ENCODE results near the gene MBLAC1. TPM values are rescaled to one million over a fixed set of nuclear protein-coding genes. Genes with fewer than 3 reads are reported as not detected.

Gene MBLAC1
- total and polyA plus RNA-seq, 9 donors = 0.28 to 6.7 (median 4.1) TPM

- Histone ChIP-seq H3K9me3 (no peaks in the 10 kb centered on the region), H3K4me3 (no peak overlapping the region), H3K27me3 (no peaks in the 10 kb centered on the region), H3K4me1 (ENCODE audit: insufficient read depth) (no peaks in the 10 kb centered on the region), H3K27ac (no peak overlapping the region), H3K36me3 (no peaks in the 10 kb centered on the region)
- no peak for DNase-seq
- intact Hi-C loops (cut with DNase I) = no loop called here
- TF ChIP-seq CTCF (IDR thresholded peaks at IDR 0.05) = no peak
- TF ChIP-seq POLR2A (IDR thresholded peaks at IDR 0.05) = no peak
- TF ChIP-seq EP300 (IDR thresholded peaks at IDR 0.05) = no peak
- WGBS, 3 donors = 11 to 16% (median 12%) methylated on average over 1 of the region's 1 CpG
Observed at GRCh38 chr7:100120733-100121036, 6.1 kb upstream of the MBLAC1 start.

GRCh38 chr7:100122067-100122466 is 4.7 kb upstream of the MBLAC1 start:
- TF ChIP-seq EP300 (IDR thresholded peaks at IDR 0.05) = no peak
- intact Hi-C loops (cut with DNase I) = no loop called here
- Histone ChIP-seq H3K27ac (no peak overlapping the region), H3K4me3 (no peak overlapping the region), H3K4me1 (ENCODE audit: insufficient read depth) (no peaks in the 10 kb centered on the region), H3K36me3 (no peaks in the 10 kb centered on the region), H3K27me3 (no peaks in the 10 kb centered on the region), H3K9me3 (no peaks in the 10 kb centered on the region)
- WGBS, 3 donors = 56 to 69% (median 63%) methylated on average over 13 of the region's 13 CpGs
- no peak for DNase-seq

GRCh38 chr7:100122568-100122967 is 4.2 kb upstream of the MBLAC1 start:
- 88 to 94% (median 90%) methylated on average over 1 of the region's 1 CpG for WGBS, 3 donors

GRCh38 chr7:100124301-100125230 is 2.2 kb upstream of the MBLAC1 start:
- Histone ChIP-seq H3K9me3 (no peaks in the 10 kb centered on the region), H3K27me3 (no peaks in the 10 kb centered on the region), H3K36me3 (no peaks in the 10 kb centered on the region), H3K4me3 (no peak overlapping the region), H3K4me1 (ENCODE audit: insufficient read depth) (peaks cover 3% of the 10 kb centered on the region), H3K27ac (no peak overlapping the region)
- 65 to 78% (median 68%) methylated on average over 4 of the region's 4 CpGs for WGBS, 3 donors
- DNase-seq = no peak
- intact Hi-C loops (cut with DNase I) = no loop called here
- TF ChIP-seq EP300 (IDR thresholded peaks at IDR 0.05) (no peak), POLR2A (IDR thresholded peaks at IDR 0.05) (no peak), CTCF (IDR thresholded peaks at IDR 0.05) (no peak)

More at GRCh38 chr7:100122568-100122967, 4.2 kb upstream of the MBLAC1 start:
- H3K27me3 ChIP-seq = no peaks in the 10 kb centered on the region
- H3K9me3 ChIP-seq = no peaks in the 10 kb centered on the region
- TF ChIP-seq POLR2A (IDR thresholded peaks at IDR 0.05) (no peak), EP300 (IDR thresholded peaks at IDR 0.05) (no peak), CTCF (IDR thresholded peaks at IDR 0.05) (no peak)
- no peak overlapping the region for H3K4me3 ChIP-seq
- no peak overlapping the region for H3K27ac ChIP-seq
- intact Hi-C loops (cut with DNase I) = no loop called here
- H3K36me3 ChIP-seq = no peaks in the 10 kb centered on the region
- DNase-seq = no peak
- no peaks in the 10 kb centered on the region for H3K4me1 ChIP-seq (ENCODE audit: insufficient read depth)

GRCh38 chr7:100126239-100126930 is 382 bp upstream of the MBLAC1 start:
- H3K27me3 ChIP-seq = no peaks in the 10 kb centered on the region
- H3K27ac ChIP-seq = peak overlapping the region; percentile 89 to 95
- H3K4me1 ChIP-seq (ENCODE audit: insufficient read depth) = peaks cover 3% of the 10 kb centered on the region
- no peaks in the 10 kb centered on the region for H3K9me3 ChIP-seq
- H3K4me3 ChIP-seq = peak overlapping the region; percentile 61
- WGBS, 3 donors = 11 to 14% (median 13%) methylated on average over 29 of the region's 29 CpGs
- no peaks in the 10 kb centered on the region for H3K36me3 ChIP-seq
- TF ChIP-seq POLR2A (IDR thresholded peaks at IDR 0.05) (no peak), CTCF (IDR thresholded peaks at IDR 0.05) (peak in 1 of 3 donors; percentile 20), EP300 (IDR thresholded peaks at IDR 0.05) (no peak)
- no peak for DNase-seq
- intact Hi-C loops (cut with DNase I) = no loop called here
